ENCODE data around the gene SMAD6.
"Not testable (repeated sequence)": the region's sequence is repeated elsewhere in the genome, so short reads cannot be mapped to it uniquely, and the experiment has no call there.

SMAD6 gene

GRCh38 chr15:66827039-66827697 lies 125.1 kb downstream of the SMAD6 start:
- DNase-seq, result no peak

- no peak for DNase-seq
Measured at GRCh38 chr15:66827698-66828055, 125.6 kb downstream of the SMAD6 start.

- not testable (repeated sequence) for DNase-seq
Measured at GRCh38 chr15:66828817-66829541, 126.9 kb downstream of the SMAD6 start.

GRCh38 chr15:66829551-66830121 lies 127.6 kb downstream of the SMAD6 start:
- DNase-seq, result no peak

- DNase-seq, result peak; percentile 82
Measured at GRCh38 chr15:66830358-66830757, 128.3 kb downstream of the SMAD6 start.

GRCh38 chr15:66830823-66831222 lies 128.8 kb downstream of the SMAD6 start:
- DNase-seq, result no peak

GRCh38 chr15:66831289-66831688 lies 129.3 kb downstream of the SMAD6 start:
- DNase-seq, result no peak

GRCh38 chr15:66831801-66832390 lies 129.9 kb downstream of the SMAD6 start:
- DNase-seq, result no peak

Data from fibroblast of skin of back (primary cell).